ENCODE data around the gene CHD6.

CHD6 gene

GRCh38 chr20:41387444-41387851 is 230.7 kb downstream of the CHD6 start:
- DNase-seq, result no peak

- no peak for DNase-seq
Observed at GRCh38 chr20:41386502-41387427, 231.4 kb downstream of the CHD6 start.

GRCh38 chr20:41382791-41383305 is 235.3 kb downstream of the CHD6 start:
- no peak for DNase-seq

GRCh38 chr20:41380551-41381193 is 237.5 kb downstream of the CHD6 start:
- DNase-seq, result no peak

GRCh38 chr20:41379551-41379950 is 238.6 kb downstream of the CHD6 start:
- DNase-seq, result no peak

- no peak for DNase-seq
Observed at GRCh38 chr20:41377275-41377674, 240.9 kb downstream of the CHD6 start.

GRCh38 chr20:41376349-41376748 is 241.8 kb downstream of the CHD6 start:
- DNase-seq, result no peak

GRCh38 chr20:41375846-41376245 is 242.3 kb downstream of the CHD6 start:
- no peak for DNase-seq

- no peak for DNase-seq
Observed at GRCh38 chr20:41373931-41374920, 244.0 kb downstream of the CHD6 start.

- no peak for DNase-seq
Observed at GRCh38 chr20:41373251-41373783, 244.9 kb downstream of the CHD6 start.

GRCh38 chr20:41371371-41371770 is 246.8 kb downstream of the CHD6 start:
- DNase-seq, result no peak

- no peak for DNase-seq
Observed at GRCh38 chr20:41370176-41370575, 248.0 kb downstream of the CHD6 start.

- DNase-seq, result no peak
Observed at GRCh38 chr20:41369673-41370072, 248.5 kb downstream of the CHD6 start.

- no peak for DNase-seq
Observed at GRCh38 chr20:41367956-41368355, 250.2 kb downstream of the CHD6 start.

- no peak for DNase-seq
Observed at GRCh38 chr20:41367393-41367695, 250.8 kb downstream of the CHD6 start.

- DNase-seq, result no peak
Observed at GRCh38 chr20:41366546-41367392, 251.4 kb downstream of the CHD6 start, which contains the start of gene EMILIN3. Gene EMILIN3 (minus strand): TSS chr20:41366818. CDS start chr20:41366634, 184 bp downstream.

- DNase-seq, result no peak
Observed at GRCh38 chr20:41365777-41366545, 252.2 kb downstream of the CHD6 start.

- no peak for DNase-seq
Observed at GRCh38 chr20:41364967-41365765, 253.0 kb downstream of the CHD6 start.

GRCh38 chr20:41364236-41364855 is 253.8 kb downstream of the CHD6 start:
- no peak for DNase-seq
